HG02610 (cell line): ENCODE data around the gene NBEAL2.

ENCODE experiments used
- ATAC-seq: cut with Tn5 transposase; IDR thresholded peaks from one replicate; pipeline ENCODE4 v1.9.1; 2021; ENCODE audit warnings: mild to moderate bottlenecking, moderate library complexity; ENCODE audit not compliant: unreplicated experiment

Gene NBEAL2

DNA sequence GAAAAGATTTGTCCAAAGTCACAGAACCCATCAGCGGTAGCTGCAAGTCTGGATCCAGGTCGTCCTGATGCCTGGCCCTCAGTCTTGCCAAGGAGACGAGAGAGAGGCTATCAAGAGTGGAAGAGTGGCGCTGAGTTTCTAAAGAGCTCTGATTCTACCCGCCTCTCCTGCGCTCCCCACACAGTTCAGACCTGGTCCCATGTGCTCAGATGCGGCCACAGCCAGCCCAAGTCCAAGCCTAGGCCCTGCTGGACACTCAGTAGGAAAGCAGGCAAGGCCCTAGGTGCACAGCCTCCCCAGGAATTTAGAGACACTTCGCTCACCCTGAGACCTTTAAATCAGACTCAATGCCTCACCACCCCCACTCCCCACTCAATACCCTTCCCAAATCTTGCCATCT lies 35.3 kb upstream of the NBEAL2 start:
- no peak for ATAC-seq

DNA sequence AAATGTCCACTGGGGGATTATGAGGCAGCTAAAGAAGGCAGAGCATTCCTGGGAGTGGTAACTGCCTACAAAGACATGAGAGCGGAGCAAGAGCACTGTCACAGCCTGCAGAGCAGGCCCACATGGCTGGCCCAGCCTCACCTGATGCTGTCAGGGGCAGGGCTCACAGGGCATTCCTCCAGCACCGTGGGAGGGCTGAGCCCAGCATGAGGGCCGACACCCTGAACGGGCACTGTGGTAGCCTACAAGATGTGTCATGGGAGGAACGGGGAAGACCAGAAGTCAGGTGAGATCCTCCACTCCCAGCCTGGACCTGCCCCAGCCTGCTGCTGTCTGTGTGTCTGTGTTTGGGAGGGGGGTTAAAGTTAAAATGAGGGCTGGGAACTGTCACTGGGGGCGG lies 33.0 kb upstream of the NBEAL2 start:
- ATAC-seq, result no peak

DNA sequence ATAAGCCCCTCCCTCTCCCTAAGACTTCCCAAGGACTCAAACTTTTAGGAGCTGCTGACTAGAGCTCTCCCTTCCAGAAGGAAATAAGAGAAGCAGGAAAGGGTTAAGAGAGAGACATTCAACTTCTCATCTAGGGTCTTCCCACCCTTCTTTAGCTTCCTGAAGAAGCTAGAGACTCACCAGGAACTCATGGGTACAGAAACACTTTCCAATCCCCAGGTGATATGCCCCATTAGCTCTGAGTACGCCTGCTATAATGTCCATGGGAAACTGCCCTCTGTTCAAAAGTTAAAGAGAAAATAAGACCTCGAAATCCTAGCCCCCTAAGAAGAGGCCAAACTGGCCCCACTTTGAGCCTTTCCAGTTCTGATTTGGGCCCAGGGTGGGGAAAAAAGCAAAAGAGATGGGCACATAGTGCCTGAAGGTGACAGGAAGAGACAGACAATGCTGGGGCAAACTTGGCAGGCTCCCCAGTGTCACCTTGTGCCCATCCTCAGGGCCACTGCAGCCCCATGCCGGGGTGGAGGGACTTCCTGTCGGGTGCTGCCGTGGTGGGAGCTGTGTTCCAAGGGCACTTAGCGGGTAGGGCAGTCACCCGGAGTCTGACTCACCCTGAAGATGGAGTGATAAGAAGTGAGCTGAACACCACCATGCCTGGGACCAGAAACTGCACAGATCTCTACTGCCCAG lies 32.5 kb upstream of the NBEAL2 start:
- ATAC-seq, result no peak

DNA sequence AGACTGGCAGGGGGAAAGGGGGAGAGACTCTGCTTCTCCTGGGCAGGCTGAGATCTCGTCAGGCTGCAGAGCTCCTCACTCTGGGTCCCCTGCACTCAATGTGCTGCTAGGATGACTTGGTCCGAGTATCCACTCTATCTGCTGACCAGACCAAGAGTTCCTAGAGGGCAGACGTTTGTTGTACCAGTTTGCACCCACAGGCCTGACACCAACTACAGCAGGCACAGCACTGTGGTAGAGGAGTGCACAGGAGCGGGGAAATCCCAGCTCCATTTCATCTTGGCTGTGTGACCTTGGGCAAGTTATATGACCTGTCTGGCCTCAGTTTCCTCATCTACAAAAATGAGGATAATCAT lies 31.9 kb upstream of the NBEAL2 start:
- no peak for ATAC-seq

GRCh38 chr3:46947981-46948791 lies 31.3 kb upstream of the NBEAL2 start:
- no peak for ATAC-seq

- ATAC-seq, result peak; percentile 38
Measured at GRCh38 chr3:46948830-46949671, 30.4 kb upstream of the NBEAL2 start.

GRCh38 chr3:46950177-46950576 lies 29.3 kb upstream of the NBEAL2 start:
- ATAC-seq, result no peak

DNA sequence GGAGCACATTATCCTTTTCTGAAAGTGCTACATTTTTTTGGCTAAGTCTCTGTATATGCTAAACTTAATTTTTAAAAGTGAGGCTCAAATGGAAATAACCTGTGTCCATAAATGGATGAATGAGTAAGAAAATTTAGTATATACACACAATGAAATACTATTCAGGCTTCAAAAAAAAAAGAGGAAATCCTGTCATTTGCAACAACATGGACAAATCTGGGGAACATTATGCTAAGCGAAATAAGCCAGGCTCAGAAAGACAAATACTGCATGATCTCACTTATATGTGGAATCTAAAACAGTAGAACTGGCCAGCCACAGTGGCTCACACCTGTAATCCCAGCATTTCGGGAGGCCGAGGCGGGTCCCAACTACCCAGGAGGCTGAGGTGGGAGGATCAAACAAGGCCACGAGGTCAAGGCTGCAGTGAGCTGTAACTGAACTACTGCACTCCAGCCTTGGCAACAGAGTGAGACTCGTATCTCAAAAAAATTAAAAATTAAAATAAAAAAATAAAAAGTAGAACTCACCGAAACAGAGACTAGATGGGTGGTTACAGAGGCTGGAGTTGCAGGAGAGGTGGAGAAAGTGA lies 28.7 kb upstream of the NBEAL2 start:
- ATAC-seq, result no peak

- no peak for ATAC-seq
Measured at GRCh38 chr3:46952813-46953212, 26.7 kb upstream of the NBEAL2 start.

DNA sequence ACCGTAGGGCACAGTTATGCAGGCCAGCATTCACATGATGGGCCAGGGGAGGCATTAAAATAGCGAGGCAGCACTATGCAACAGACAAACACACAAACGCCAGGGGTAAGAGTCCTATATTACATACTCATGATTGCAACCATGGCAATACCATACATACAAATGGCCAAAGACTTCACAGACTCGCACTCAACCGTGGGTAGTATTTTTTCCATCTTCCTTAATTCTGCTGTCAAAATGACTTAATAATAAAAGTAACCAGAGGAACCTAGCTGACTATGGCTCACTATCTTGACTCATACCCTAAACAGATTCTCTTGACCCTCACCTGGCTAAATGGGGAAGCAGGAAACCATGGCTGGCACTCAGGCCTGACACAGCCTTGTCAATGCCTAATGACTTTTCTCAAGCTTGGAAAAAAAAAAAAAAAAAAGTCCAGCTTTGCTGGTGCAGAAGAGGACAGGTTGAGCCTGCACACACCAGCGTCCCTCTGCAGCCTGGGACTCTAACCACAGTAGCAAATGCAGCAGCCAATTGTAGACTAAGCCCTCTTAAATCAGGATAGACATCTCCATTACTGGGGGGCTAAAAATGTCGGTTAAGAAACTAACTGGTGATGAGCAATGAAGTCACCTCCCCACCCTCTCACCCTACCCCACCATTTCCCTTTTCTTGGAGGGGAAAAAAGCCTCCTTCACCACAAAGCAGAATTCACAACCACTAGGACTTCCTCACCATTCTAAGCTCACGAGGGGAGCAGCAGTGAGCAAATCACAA lies 26.0 kb upstream of the NBEAL2 start:
- ATAC-seq, result peak; percentile 52

DNA sequence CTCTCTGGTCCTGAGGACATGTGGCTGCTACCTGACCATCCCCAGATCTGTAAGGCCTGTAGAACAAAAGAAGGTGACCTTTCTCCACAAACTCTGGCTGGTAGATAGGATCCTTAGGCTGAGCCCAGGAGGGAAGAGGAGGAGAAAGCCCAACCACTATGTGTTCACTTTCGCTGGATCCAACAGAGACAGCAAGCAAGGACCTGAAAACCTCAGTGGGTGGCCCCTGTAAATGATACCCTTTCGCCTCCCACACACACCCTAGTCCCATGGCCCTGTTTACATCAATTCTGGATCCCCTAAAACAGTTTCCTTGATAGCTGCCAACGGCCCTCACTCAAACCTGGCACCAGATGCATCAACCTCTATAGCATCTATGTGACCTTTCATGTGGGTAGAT lies 25.3 kb upstream of the NBEAL2 start:
- ATAC-seq, result no peak

DNA sequence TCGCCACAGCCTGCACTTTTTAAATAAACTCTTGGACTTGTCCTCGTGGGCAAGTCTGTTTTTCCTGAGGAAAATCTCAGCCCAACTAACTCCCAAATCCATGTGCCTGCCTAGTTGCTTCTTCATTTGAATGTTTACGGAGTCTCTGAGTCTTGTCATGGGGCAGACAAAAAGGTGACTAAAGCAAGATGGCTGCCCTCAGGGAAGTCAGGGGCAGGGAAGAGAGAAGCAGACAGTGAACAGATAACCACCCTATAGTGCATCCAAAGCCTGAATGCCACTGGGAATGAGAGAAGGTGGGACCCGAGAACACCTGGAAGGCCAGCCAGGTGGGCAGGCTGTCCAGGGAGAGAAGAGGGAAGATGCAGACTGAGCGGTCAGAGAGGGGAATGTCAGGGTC lies 24.3 kb upstream of the NBEAL2 start:
- ATAC-seq, result no peak

GRCh38 chr3:46955801-46956259 lies 23.6 kb upstream of the NBEAL2 start:
- ATAC-seq, result no peak

DNA sequence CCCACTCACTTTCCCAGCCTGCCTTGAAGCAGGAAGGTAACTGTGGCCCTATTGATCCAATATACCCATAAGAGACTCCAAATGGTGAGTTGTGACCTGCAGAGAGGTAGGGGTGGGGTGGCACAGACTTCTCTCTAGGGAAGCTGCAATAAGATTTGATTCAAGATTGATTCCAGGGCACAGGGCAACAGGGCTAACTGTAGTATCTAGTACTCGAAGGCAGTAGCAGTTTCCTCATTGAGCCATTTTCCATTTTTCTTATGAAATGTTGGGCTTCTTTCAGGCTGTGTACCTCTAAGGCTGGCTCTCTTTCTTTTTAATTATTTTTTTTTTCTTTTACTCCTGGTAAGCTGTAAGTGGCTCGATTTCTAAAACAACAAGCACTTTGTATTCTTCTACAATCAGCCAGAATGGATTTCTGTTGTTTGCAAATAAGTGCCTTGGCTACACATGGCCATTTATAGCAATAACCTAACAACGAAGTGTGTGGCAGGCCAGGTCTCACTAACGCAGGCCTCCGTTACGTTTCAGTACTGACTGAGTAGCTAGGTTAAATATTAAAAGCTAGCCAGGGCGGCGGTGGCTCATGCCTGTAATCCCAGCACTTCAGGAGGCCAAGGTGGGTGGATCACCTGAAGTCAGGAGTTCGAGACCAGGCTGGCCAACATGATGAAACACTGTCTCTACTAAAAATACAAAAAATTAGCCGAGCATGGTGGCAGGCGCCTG lies 22.2 kb upstream of the NBEAL2 start:
- ATAC-seq, result no peak

GRCh38 chr3:46958467-46959160 lies 20.9 kb upstream of the NBEAL2 start:
- no peak for ATAC-seq

DNA sequence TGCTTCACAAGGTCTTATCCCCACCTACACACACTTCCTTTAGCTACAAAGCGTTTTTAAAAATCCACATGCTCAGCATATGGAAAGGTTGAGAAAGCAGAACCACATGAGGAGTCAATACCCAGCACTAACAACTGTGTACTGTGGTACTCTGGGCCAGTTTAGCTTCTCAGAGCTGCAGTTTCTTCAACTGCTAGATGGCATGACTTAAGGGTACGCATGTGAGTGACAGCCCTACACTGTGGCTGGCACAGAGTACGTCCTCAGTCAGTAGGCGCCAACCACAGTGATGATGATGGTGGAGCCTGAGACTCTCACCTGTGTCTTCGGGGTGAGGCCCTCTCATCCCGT lies 20.3 kb upstream of the NBEAL2 start:
- ATAC-seq, result no peak

GRCh38 chr3:46960081-46960701 lies 19.3 kb upstream of the NBEAL2 start:
- peak; percentile 54 for ATAC-seq

GRCh38 chr3:46960835-46961234 lies 18.6 kb upstream of the NBEAL2 start:
- no peak for ATAC-seq

- no peak for ATAC-seq
Measured at GRCh38 chr3:46962427-46962826, 17.0 kb upstream of the NBEAL2 start.
